Mesodermal cell (in vitro differentiated cells): ENCODE measurements around the gene GPR176.
A peak's percentile ranks its signal among the peaks of the same experiment; 100 is the strongest.

Experiments used
- H3K27ac ChIP-seq: 2 replicates; pipeline ENCODE4 v1.7.0; 2013; ENCODE audit warnings: mild to moderate bottlenecking, low read depth, low read length, moderate library complexity; ENCODE audit not compliant: severe bottlenecking
- H3K36me3 ChIP-seq: 2 replicates; pipeline ENCODE4 v1.7.1; 2013; ENCODE audit warnings: mild to moderate bottlenecking, low read length, moderate library complexity; ENCODE audit not compliant: control insufficient read depth, insufficient read depth
- H3K4me1 ChIP-seq: one replicate; pipeline ENCODE4 v1.7.1; 2013; ENCODE audit warnings: mild to moderate bottlenecking, low read length; ENCODE audit not compliant: insufficient read depth, control insufficient read depth, poor library complexity, severe bottlenecking
- H3K4me3 ChIP-seq: 2 replicates; pipeline ENCODE4 v1.7.0; 2013; ENCODE audit warnings: low read length, control low read depth, mild to moderate bottlenecking; ENCODE audit not compliant: insufficient read depth, poor library complexity, severe bottlenecking; ENCODE audit errors: extremely low read depth
- H3K9me3 ChIP-seq: 2 replicates; pipeline ENCODE4 v1.7.1; 2013; ENCODE audit warnings: mild to moderate bottlenecking, low read length, moderate library complexity; ENCODE audit not compliant: control insufficient read depth
- WGBS, 2 experiments: methylation state at CpG; one replicate each; pipeline ENCODE4 v1.1.5; 2013; ENCODE audit warnings: missing lambda C conversion rate in 2 of 2; ENCODE audit not compliant: insufficient coverage in 2 of 2; 5-methylcytosine and 5-hydroxymethylcytosine counted together

GPR176 gene

DNA sequence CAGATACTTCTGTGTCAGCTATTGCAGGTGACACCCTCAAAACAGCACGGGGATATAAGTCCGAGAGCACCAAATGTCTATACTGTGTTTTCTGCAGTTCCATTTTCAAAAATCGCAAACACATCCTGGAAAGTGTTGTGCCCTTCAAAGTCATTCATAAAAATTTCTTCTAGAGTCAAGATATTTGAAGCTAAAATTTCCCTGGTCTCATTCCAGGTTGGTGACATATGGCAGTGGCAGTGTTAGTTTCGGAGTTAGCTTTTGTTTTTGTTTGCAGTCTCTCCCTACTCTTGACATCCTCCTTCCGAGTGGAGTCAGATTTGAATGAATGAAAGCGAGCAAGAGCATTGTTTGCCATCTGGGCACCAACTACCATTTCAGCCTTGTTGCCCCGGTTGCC is 134.2 kb downstream of the GPR176 start:
- no peaks in the 10 kb centered on the region for H3K36me3 ChIP-seq
- no peak overlapping the region for H3K4me3 ChIP-seq
- no peaks in the 10 kb centered on the region for H3K9me3 ChIP-seq
- 91 to 100% methylated on average over 3 to 5 of the region's 7 CpGs for WGBS, 2 experiments
- H3K27ac ChIP-seq: no peak overlapping the region
- H3K4me1 ChIP-seq: peaks cover 32% of the 10 kb centered on the region

DNA sequence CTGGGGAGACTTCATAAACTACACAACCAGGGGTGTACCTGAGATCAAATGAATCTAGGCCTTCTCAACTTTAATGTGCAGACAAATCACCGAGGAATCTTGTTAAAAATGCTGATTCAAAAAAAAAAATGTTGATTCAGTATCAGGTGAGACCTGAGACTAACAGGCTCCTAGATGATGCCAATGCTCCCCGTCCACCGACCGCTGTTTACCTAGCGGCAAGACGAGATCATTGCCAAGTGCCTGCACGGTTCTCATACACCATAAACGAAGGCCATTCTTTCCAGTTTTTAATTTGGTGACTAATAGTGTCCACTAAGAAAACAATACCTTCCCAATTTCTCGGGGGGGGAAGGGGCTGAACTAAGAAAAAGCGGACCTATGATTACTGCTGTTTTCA is 134.9 kb downstream of the GPR176 start:
- no peaks in the 10 kb centered on the region for H3K36me3 ChIP-seq
- 75 to 94% methylated on average over 6 of the region's 10 CpGs for WGBS, 2 experiments
- no peaks in the 10 kb centered on the region for H3K9me3 ChIP-seq
- peaks cover 32% of the 10 kb centered on the region for H3K4me1 ChIP-seq
- no peak overlapping the region for H3K4me3 ChIP-seq
- no peak overlapping the region for H3K27ac ChIP-seq

DNA sequence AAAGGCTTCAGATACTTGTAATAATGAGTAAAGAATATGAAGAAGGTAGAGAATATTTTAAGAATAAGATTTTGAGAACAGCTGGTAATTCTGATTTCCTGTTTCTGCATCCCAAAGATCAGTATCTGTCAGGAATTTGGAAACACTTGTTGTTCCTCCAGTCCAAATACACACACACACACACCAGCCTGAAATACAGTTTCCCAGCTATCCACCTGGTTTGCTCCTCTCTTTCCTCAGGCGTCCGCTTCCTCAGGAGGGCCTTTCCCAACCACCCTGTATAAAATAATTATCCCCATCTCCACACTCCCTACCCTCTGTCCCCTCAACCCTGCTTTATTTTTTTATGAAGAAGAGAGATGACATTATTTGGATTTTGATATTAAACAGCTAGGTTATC is 135.4 kb downstream of the GPR176 start:
- Histone ChIP-seq H3K27ac (no peak overlapping the region), H3K36me3 (no peaks in the 10 kb centered on the region), H3K9me3 (no peaks in the 10 kb centered on the region), H3K4me3 (no peak overlapping the region), H3K4me1 (peaks cover 32% of the 10 kb centered on the region)
- WGBS, 2 experiments: no CpG with 5 or more reads among the region's 2 CpGs

DNA sequence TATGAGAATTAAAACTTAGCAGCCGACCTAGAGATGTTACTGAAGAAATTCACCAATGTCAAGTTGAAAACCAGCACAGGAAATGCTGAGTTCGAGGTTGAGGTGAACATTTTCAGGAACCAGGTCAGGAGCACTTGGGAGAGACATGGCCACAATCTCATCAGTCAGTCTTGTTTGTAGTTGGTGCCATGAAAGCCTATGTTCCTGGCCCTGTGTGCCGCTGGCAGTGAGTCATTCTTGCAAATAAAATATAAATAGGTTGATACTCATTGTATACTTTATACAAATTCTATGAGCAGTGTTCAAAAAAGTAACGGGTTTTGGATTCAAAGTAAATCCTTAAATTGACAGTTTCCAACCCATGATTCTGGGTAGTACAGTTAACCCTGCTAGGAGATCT is 135.9 kb downstream of the GPR176 start:
- Histone ChIP-seq H3K4me3 (no peak overlapping the region), H3K4me1 (peaks cover 32% of the 10 kb centered on the region)
- WGBS, 2 experiments: 80 to 87% methylated on average over 2 to 3 of the region's 4 CpGs

DNA sequence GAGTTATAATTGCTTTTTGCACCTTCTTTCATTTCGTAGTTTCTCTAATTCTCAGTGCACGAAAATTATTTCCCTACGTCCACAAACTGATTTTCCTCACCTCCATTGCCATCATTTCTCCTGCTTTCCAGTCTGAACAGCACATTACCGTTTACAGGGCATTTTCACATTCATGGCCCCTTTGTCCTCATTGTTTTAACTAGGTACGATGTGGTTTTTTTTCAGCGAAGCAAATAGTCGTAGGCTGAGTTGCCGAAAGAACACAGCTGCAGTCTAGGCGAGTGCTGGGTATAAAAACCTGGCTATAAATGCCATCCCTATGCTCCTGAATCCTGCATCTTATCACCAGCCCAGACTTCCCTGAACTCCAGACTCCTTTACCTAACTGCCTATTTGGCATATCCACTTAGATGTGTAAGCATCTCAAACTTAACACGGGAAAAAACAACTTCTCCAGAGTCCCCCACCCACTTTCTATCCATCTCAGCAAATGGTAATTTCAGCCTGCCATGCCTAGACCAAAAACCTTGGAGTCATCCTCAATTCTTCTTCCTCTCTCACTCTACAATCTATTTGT is 136.7 kb downstream of the GPR176 start:
- Histone ChIP-seq H3K4me3 (peak overlapping the region; percentile 74), H3K27ac (peak overlapping the region; percentile 77), H3K36me3 (no peaks in the 10 kb centered on the region), H3K4me1 (peaks cover 29% of the 10 kb centered on the region), H3K9me3 (no peaks in the 10 kb centered on the region)
- 4 to 6% methylated on average over 5 to 7 of the region's 10 CpGs for WGBS, 2 experiments

More for the DNA sequence above, 135.9 kb downstream of the GPR176 start:
- H3K27ac ChIP-seq: no peak overlapping the region
- no peaks in the 10 kb centered on the region for H3K36me3 ChIP-seq
- no peaks in the 10 kb centered on the region for H3K9me3 ChIP-seq

DNA sequence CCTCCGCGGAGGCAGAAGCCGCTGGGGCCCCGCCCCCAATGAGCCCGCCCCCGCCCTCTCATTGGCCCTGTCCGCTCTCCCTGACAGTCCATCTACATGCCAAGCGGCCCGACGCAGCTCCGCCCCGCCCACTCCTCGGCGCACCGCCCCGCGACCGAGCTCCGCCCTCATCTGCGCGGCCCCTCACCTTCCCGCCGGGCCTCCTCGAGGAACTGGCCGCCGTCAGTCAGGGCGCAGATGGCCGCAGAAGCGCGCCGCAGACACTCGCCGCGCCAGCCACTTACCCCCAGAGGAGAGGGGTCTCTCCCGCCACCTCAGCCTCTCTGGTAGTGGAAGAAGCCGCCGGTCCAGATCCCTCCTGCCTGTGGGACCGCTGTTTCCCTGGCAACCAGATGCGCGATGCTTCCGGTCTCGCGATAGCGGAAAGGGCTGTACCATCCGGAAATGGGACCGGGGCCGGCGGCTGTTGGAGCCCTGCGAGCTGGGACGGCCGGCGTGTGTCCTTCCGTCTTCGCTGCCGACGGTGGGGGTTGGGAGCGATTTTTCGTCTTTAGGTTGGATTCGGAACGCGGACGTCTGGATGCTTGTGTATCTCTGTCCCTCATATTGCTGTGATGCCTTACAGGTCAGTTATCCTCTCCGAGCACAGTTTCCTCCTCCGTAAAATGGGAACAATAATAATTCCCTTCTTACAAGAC is 137.5 kb downstream of the GPR176 start, which contains the start of gene FSIP1:
Gene FSIP1 (minus strand): TSS at position 401 of the 698 bp plus-strand sequence. CDS start 6,317 bp downstream, outside the sequence.
- Histone ChIP-seq H3K9me3 (no peaks in the 10 kb centered on the region), H3K4me1 (peaks cover 22% of the 10 kb centered on the region), H3K27ac (peak within 1 kb of the TSS; percentile 77), H3K36me3 (no peaks in the 10 kb centered on the region), H3K4me3 (peak within 1 kb of the TSS; percentile 74)
- 0% methylated on average over 43 to 45 of the region's 64 CpGs for WGBS, 2 experiments

DNA sequence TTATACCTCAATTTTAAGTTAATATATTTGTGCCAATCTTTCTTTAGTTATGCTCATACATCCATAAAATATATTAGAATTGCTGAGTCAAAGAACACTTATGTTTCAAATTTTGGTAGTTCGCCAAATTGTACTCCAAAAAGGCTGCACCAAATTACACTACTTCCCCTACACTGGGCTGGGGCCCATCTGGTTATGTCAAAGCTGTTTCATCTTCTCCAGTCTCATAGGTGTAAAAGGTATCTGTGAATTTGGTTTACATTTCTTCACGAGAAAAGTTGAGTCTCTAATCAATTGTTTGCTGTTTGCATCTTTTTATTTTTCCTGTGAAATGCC is 138.1 kb downstream of the GPR176 start:
- peaks cover 19% of the 10 kb centered on the region for H3K4me1 ChIP-seq
- H3K4me3 ChIP-seq: peak overlapping the region; percentile 74
- peak overlapping the region; percentile 30 for H3K27ac ChIP-seq
- no peaks in the 10 kb centered on the region for H3K9me3 ChIP-seq
- H3K36me3 ChIP-seq: no peaks in the 10 kb centered on the region
- 67 to 100% methylated on average over 1 of the region's 2 CpGs for WGBS, 2 experiments

DNA sequence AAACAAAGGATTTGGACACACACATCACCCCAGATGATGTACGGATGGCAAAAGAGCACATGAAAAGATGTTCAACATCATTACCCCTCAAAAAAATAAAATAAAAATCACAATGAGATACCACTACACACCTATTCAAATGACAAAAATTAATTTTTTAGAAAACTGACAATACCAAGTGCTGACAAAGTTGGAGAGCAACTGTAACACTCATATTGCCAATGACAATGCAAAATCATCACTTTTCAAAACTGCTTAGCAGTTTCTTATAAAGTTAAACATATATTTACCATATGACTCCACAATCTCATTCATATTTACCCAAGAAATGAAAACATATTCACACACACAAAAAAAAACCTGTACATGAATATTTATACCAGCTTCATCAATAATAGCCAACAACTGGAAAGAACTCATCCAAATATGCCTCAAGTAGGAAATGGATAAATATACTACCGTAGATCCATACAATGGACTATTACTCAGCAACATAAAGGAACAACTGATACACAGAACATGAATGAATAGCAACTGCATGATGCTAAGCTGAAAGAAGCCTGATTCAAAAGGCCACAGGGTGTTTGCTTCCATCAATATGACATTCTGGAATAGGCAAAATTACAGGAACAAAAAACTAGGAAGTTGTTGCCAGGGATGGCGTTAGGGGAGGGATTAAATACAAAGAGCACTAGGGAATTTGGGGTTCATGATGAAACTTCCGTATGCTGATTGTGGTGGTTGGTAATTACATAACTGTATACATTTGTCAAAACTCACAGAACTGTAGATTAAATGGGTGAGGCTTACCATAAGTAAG is 138.7 kb downstream of the GPR176 start:
- Histone ChIP-seq H3K36me3 (no peaks in the 10 kb centered on the region), H3K27ac (no peak overlapping the region), H3K9me3 (no peaks in the 10 kb centered on the region), H3K4me1 (peaks cover 19% of the 10 kb centered on the region), H3K4me3 (peak overlapping the region; percentile 74)
- 86% methylated on average over 1 of the region's 4 CpGs; no CpG with 5 or more reads in 1 of the 2 experiments for WGBS, 2 experiments

DNA sequence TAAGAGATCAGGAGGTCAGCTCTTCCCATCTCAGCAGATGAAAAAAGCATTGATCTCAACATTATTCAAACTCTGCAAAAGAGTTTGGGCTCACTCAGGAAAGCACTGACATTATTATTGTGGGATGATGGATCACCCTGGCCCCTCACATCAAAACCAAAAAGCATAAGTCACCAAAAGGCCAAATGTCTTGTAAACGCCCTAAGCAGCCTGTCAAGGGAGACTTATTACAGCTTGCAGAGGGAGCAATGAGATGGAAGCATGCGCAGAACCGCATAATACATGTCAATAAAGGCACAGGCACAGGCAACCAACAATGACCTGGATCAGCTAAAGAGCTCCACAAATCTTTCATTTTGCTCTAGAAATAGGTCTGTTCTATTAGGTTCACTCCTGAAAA is 142.0 kb downstream of the GPR176 start:
- no peaks in the 10 kb centered on the region for H3K36me3 ChIP-seq
- no peaks in the 10 kb centered on the region for H3K4me1 ChIP-seq
- WGBS, 2 experiments: 20 to 53% methylated on average over 1 to 3 of the region's 3 CpGs
- no peaks in the 10 kb centered on the region for H3K9me3 ChIP-seq
- H3K27ac ChIP-seq: peak overlapping the region; percentile 5
- no peak overlapping the region for H3K4me3 ChIP-seq

DNA sequence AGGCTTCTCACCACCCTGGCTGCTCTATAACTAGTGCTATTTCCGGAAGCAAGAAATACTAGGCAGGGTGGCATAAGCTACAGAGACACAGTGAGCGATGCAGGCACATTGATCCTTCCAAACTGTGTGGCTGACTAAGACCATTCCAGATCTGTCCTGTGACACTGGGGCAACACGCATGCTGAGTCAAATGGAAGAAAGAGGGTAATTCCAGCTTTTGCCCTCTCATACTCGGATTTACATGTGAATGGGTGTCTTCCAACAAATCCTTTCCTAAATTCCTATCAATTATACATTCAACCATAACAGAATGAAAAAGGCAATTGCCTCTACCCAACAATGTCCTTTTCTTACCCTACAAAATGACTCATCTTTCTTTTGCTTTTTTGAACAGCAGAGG is 142.6 kb downstream of the GPR176 start:
- H3K4me3 ChIP-seq: no peak overlapping the region
- no peaks in the 10 kb centered on the region for H3K4me1 ChIP-seq
- no peak overlapping the region for H3K27ac ChIP-seq
- no peaks in the 10 kb centered on the region for H3K9me3 ChIP-seq
- no peaks in the 10 kb centered on the region for H3K36me3 ChIP-seq
- 86 to 90% methylated on average over 4 of the region's 4 CpGs for WGBS, 2 experiments
